ENCODE data around the gene C2CD3.

DNA sequence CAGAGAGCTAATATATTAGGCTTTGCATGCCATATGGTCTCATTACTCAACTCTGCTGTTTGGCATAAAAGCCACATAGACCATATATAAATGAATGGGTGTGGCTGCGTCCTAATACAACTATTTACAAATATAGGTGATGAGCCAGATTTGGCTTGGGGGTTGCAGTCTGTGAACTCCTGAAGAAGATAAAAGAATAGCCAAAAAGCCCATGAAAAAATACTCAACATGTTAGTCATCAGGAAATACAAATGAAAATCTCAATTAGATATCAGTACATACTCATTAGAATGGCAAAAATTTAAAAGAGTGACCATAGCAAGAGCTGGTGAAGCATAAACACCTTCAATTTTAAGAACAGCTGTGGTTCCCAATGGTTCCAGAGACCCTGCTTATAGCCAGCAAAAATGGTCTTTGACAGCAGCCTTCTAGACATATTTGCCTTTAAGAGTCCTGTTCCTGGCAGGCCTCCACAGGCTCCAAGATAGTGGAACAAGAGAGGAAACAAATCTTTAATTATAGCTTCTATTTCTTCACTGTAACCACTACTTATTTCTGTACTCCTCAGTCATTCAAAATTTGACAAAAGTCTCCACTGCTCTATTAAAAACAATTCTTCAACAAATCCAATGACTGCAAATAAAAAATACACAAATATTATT is 16.1 kb downstream of the C2CD3 start:
- TF ChIP-seq, protein P1, sequence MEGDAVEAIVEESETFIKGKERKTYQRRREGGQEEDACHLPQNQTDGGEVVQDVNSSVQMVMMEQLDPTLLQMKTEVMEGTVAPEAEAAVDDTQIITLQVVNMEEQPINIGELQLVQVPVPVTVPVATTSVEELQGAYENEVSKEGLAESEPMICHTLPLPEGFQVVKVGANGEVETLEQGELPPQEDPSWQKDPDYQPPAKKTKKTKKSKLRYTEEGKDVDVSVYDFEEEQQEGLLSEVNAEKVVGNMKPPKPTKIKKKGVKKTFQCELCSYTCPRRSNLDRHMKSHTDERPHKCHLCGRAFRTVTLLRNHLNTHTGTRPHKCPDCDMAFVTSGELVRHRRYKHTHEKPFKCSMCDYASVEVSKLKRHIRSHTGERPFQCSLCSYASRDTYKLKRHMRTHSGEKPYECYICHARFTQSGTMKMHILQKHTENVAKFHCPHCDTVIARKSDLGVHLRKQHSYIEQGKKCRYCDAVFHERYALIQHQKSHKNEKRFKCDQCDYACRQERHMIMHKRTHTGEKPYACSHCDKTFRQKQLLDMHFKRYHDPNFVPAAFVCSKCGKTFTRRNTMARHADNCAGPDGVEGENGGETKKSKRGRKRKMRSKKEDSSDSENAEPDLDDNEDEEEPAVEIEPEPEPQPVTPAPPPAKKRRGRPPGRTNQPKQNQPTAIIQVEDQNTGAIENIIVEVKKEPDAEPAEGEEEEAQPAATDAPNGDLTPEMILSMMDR (IDR thresholded peaks at IDR 0.05): no peak
- TF ChIP-seq POLR2A (IDR thresholded peaks at IDR 0.05): no peak
